GM21515 (cell line): ENCODE data around the gene SIK2.

ENCODE experiments used
- ATAC-seq: cut with Tn5 transposase; IDR thresholded peaks from one replicate; pipeline ENCODE4 v1.9.1; 2021; ENCODE audit not compliant: unreplicated experiment

SIK2 gene

DNA sequence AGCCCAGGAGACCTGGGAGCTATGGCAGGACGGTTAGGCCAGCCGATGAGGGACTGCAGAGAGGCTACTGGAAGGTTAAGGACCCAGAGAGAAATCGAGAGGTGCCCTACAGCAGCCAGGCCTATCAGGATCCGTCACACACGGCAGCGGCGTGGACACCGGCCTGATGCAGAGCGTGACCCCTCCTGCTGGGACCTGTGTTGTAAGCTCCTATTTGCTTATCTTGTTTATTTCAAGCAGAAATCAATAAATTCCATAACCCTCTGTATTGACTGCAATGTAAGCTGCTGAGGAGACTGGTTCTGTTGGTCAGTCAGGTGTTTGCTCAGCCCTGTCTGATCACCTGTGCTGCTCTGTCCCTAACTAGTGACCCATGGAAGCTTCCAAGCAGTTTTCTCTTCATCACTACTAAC is 124.1 kb downstream of the SIK2 start:
- no peak for ATAC-seq

DNA sequence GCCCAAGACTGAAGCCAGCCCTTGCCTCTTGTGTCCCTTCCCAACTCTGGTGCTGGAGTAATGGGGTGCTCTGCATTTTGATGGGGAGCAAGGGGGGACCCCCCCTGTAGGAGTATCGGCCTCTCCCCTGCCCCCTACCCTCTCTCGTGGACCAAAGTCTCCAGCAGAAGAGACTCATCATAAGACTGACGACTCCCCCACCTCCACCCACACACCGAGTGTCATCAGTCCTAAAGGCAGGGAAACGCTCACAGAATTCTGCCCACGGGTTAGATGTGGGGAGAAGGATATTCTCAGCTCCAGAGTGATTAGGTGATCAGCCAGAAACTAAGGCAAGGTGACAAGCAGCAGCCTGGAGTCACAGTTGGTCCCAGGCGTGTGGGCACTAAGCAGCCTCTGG is 125.2 kb downstream of the SIK2 start:
- ATAC-seq = no peak

DNA sequence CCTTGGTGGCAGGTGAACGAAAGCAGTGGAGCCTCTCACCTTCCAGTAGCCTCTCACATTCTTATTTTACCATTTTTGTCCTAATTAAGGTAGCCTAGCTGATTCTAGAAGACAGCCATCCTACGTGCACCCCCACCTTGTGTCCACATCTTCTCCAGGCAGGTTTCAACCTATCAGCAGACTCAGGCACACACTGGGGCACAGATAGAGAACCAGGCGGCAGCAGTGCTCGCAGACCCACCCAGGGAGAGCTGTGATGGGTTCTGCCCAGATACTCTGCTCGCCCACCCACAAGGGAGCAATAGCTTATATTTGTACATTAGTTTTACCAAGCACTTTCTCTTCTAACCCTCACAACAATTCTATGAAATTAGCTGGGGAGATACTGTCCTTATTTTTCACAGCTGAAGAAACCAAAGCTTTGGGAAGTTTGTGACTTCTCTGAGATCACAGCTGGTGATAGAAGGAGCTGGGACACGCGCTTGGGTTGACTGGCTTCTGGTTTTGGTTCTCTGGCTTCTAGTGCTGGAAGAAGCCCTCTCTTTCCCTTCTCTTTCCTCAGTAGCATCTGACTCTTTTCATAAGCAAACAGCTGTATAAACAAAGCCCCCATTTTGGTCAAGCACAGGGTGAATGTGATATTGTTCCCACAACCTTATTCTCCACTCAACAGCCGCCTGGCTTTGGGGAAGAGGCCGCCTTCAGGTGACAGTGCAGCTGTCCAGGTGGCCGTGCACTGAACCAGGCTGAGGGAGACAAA is 127.0 kb downstream of the SIK2 start:
- ATAC-seq = no peak

DNA sequence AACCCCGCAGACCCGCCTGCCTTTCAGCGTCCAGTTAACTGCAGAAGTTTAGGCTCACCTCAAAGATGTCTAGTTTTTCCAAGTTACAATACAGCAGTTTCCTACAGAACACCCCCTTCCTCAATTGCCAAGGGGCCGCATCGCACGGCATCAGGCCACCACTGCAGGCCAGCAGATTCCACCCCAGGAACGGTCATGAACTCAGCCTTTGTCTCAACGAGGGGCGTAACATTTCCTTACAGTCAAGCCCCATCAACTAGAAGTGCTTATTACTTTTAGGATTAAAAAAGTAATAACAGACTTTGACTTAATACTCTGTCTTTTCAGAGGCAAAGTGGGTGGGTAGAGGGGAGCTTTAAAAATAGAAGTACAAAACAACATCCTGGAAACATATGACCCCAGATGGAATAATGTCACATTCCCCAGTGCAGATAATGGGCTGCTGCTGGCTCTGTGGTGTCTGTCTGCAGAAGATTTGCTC is 127.6 kb downstream of the SIK2 start:
- no peak for ATAC-seq

DNA sequence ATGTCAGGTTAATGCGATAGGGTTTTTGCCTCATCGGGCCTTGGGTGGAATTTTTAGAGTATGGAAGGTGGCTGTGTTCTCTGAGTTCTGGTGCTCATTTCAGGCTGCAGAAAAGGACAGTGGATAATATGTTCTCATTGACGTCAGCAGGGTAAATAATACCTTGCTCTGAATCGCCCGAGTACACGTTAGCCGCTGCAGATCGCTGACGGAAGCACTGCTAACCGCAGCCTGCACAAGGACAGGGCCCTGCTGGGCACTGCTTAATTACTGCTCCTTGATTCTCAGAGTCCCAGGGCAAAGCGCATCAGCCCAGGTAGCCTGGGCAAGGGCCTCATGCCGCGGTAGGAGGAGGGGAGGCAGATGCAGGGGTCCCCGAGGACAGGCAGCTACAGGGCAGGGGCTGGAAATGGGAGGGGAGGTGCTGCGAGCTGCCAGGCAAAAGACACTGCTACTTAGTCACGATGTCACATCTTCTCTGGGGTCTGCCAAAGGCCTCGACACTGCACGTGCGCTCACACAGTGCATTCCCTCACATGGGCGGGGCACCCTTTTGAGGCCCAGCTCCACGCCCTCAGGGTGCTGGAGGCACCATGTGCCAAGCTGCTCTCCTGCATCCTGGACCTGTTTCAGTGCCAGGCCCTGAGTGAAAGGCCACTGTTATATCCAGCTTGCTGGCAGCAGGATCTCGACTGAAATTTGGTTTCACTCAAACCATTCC is 128.8 kb downstream of the SIK2 start:
- no peak for ATAC-seq

DNA sequence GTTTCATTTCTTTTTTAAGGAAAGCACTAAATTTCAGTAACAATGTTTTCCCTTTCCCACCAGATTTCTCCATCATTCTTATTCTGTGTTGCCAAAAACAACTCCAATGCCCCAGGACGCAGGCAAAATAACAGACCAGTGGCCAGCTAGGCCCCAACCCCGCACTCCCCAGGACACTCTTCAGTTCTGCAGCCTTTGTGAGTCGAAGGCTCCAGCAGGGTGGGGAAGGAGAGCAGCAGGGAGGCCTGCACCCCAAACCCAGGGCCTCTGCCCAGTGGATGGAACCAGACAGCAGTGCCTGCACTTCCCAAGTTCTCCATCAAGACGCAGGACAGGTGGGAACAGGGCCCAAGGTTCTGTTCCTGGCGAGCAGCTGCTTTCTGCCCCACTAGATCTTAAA is 129.6 kb downstream of the SIK2 start:
- ATAC-seq = no peak

DNA sequence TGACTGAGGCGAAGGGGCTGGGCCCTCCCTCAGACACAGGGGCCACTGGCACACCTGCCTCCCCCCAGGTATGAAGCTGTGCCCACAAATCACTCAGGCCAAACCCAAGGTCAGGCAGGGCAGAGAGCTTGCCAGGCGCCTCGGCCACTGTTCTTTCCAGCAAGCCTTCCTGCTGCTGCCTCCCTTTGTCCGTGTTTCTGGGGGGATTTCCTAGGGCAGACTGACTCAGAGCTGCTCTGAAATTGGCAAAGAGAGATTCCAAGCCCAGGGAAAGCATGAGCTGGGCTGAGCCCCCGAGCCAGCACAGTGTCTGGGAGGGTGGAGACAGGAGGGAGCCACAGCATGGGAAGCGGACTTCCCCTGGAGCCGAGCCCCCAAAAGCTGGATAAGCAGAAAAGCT is 130.8 kb downstream of the SIK2 start:
- no peak for ATAC-seq

DNA sequence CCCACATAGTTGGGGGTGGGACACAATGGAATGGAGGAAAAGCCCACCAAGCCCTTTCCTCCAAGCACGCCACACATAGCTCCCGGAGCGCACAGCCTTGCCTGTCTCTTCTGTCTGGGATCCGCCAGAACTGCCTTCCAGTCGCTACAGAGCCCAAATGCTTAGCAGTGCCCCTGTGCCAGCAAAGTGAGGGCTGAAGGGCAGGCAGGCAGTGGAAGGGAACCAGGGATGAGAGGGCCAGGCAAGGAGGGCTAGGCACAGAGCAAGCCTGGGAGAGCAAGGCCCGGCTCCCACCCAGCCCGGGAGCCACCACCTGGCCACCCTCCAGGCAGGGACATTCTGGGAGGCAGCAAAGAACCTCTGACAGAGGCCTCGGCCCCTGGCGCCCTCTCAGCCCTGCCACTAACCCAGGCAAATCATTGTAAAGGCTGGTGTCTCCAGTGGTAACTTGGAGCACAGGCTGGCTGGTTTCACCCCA is 131.4 kb downstream of the SIK2 start:
- ATAC-seq = no peak

DNA sequence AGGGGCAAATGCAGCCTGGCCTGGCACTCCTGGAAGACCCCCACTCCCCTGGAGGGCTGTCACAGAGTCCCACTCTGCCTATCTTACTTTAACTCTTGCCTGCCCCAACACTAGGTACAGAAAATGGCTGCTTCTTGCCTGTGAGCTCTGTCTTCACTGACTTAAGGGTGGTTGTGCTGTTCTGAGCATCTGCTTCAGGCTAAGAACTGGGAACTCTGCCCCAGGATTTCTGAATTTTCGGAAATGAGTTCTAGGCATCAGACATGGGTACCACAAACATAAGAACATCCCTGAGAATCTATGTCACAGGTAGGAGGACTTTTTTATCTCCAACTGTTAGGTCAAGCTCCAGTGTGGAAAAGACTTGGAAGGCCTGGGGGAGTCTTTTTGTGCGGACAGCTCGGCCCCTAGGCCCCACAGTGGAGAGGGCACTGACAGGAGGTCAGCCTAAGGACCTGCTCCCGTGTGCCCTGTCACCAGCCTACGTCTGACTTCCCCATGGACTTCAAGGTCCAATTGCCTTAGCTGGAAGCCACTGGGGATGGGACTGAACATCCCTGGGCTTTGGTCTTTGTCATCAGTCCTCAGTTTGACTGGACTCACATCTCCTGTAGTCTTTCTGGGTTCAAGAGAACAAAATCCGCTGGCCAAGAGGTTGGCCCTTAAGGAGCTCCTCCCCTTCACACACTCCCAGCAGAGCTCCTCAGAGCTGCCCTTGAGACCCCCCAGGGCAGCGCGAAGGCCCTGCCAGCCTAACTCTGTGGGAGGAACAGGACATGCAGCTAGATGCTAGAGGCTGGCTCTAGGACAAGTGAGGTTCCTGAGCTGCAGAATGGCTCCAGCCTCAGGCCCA is 132.1 kb downstream of the SIK2 start:
- no peak for ATAC-seq

DNA sequence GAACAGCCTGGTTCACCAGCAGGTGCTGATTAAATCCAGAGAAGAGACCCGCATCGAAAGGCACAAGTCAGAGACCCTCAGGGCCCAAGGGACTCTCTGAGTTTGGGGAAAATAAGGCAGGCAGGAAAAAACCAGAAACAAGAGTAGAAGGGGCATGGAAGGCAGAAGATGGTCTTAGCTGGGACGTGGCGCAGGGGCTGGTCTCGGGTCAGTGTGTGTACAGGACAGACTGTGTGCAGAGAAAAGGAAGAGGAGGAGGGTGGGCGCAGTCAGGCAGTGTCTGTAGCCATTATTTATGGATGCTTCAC is 132.7 kb downstream of the SIK2 start:
- ATAC-seq = no peak

DNA sequence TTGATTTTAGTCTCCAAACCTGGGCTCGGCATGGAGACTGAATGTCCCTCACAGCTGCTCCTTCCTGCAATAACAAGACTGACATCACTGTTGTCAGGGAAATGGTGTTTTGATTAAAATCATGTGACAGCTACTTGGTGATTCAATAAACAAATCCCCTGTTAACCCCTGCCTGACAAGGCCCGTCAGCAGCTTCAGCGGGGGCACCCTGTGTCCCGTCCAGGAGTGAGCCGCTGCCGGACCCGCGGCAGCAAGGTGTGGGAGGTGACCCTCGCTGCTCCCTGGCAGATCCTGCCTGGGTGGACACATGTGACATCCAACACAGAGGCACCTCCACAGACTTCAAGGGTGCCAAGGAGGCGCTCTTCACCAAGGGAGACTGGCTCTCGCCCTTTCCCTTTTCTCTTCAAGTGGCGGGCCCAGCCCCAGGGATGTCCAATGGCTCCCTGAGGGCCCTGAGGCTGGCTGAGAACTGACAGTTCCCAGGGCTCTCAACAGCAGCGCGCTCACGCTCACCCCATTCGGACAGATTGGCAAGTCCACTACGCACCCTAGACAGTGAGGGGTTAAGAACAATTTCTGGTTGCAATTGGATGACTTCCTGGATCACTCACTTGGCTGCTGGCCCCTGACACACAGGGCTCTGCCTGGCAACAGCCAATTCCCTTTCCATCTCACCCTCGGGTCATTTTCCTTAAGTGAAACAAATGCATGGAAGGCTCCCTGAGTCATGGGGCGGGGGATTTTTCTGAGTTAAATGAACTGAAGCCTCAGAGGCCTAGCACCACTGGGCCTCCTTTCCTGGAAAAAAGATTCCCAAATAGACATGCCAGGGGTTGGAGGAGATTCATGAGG is 133.2 kb downstream of the SIK2 start:
- ATAC-seq = no peak

DNA sequence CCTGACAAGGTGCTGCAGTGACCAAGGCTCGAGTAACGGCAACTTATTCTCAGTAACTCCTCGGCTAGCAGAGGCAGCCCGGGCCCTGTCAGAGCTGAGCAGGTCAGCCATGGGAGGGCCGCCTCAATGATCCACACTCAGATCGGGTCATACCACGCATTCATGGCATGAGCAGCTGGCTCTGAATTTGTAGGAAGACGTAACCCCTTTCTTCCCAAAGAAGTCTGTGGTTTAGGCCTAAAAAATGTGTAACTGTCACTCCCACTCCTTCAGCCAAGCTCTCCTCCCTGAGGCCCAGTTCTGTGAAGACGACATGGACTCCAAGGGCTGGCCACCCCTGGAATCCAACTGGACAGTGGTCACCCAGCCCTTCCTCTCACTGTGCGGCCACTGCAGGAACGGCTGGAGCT is 133.9 kb downstream of the SIK2 start:
- no peak for ATAC-seq

DNA sequence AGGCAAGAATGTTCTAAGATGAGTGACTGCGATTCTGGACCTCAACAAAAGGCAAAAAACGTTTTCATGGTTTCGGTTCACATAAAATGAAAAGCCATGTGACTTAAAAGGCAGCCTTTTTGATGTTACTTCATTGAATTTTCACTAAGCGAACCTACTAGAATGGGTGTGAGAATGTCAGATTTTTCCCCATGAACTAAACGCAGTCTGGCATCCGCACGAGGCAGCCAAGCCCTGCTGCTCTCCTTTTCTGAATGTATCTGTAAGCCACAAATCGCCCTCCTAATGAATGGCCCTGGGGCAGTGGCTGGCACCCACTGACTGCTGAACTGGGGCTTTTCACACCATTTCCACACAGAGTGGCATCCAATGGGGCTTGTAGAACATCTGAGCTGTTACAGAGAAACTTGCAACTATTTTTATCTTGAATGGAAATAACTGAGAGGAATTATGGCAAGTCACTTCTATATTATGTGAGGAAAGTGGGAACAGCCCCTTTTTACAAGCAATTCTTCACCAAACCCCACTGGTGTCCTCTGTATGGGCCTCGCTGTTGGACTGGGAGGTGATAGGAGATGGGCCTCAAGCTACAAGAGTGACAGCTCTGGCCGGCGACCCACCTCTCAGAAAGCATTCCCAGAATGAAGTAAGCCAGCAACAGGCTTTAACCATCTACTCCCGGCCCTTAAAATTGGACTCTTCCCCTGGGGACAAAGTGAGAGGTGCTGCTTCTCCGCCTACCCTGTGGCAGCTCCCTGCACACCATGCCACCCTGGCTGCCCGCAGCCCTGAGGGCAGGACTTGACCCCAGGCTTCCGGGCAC is 134.6 kb downstream of the SIK2 start:
- no peak for ATAC-seq

DNA sequence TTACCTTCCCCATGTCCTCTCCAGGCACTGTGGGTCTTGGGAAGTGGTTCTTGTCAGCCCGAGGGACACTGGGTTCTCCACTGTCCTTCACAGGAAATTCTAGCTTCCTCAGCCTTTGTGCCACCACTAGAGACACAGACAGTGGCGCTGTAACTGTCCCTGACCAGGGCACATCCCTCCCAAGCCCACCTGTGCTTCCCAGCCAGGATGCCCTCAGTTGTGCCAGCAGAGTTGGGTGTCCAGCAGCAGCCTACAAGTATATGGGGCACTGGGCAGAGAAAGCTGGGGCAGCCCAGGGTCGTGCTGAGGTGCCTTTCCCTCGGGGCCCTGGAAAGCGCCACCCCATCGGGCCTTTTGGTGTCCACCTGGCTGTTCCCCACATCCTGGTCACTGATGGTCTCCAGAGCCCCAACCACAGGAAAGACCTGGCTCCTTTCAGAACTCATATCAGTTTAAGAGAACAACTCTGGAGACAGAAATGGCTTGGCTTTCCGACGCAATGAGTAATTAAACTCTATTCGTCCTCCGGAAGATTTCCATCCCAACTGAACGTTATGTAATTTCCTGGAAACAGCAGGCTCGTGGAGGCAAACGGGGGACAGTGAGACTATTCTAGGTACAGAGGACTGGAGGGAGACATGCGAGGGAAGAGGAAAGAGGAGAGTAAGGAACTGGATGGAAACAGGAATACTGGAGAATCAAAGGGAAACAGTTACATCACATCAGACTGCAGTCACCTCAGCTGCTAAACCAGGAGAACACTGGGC is 135.4 kb downstream of the SIK2 start:
- no peak for ATAC-seq

DNA sequence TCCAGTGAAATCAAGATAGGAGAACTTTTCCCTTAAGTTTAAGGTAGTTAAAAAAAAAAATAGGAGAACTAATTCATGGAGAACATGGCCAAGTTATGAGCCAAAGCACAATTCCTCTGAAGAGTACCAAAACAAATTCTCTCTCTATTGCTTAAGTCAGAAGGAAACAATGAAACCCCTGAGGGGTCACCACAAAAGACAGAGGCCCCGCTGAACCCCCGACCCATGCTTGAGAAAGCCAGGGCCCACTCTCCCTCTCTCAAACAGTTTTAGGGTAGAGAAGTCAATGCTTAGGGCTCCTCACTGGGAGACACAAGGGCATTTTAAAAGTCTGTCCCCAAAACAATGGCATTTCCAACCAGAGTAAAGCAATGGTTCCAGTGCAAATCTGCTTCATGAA is 137.1 kb downstream of the SIK2 start:
- ATAC-seq = no peak

DNA sequence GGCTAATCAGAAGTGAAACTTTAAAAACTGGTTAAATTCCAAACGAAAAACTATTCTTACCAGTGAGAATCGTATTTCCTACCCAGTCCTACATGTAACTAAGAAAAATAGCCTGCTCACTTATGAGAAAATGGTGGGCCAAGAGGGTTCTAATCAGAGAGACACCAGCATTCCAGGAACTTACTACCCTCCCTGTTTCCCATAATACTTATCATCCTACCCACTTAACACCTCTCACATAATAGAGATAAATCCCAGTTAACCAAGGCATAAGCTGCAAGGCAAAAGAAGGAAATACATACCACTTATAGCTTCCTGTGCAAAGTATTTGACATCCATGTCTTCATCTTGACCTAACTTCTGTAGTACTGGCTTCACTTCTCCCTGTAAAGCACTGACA is 139.5 kb downstream of the SIK2 start:
- no peak for ATAC-seq

DNA sequence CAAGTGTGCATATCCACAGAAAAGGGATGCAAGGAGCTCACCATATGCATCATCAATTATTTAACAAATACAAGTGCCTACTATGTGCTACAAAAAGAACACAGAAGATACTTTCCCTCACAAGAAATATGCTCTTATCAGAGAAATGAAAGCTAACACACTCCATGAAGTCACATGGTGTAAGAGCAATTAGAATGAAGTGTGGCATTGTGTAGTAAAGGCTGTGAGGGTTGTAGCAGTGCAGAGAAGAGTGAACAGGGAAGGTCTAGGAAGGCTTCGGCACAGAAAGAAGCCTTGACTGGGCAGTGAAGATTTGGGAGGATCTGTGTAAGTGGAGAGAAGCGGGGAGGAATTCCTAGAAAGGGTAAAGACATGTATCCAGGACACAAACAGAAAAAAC is 141.5 kb downstream of the SIK2 start:
- no peak for ATAC-seq

DNA sequence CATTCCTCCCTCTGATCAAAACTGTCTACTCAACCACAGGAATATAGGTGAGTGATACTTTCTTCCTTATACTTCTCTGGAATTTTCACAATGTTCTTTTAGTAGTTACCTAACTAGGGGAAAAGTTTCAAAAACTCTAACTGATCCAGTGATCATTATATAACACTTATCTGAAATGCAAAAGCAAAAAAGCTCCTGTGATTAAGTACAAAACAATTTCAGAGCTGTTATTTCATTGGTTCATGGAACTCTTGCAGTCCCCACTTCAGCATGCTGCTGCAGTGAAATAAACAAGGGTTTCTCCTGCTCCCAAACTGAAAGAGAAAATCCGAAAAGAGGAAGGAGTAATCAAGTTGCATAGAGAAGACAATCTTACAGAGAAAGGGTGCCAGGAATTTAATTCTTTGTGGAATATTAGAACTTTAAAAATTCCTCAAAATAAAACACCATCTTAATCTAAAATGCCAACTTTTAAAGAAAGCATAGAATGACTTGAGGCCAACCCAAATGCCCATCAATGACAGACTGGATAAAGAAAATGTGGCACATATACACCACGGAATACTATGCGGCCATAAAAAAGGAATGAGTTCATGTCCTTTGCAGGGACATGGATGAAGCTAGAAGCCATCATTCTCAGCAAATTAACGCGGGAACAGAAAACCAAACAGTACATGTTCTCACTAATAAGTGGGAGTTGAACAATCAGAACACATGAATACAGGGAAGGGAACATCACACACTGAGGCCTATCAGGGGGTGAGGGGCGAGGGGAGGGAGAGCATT is 143.7 kb downstream of the SIK2 start:
- no peak for ATAC-seq
